DOHH2 (cell line): ENCODE measurements around the gene BLNK.

Experiments used
- CTCF ChIP-seq: fragments of 200-600 bp; sonication (generic); IDR thresholded peaks from one replicate; pipeline ENCODE4 v1.5.1; 2014; ENCODE audit warnings: antibody characterized with exemption, mild to moderate bottlenecking, low read depth, low read length; ENCODE audit not compliant: poor library complexity, severe bottlenecking
- EZH2phosphoT487 ChIP-seq: fragments of 200-600 bp; sonication (generic); IDR thresholded peaks from 2 replicates; pipeline ENCODE4 v1.6.1; 2017; ENCODE audit warnings: borderline replicate concordance, mild to moderate bottlenecking, antibody characterized with exemption, low read length, moderate library complexity, mixed read lengths

GRCh38 chr10:96170230-96170629 is 101.1 kb downstream of the BLNK start:
- TF ChIP-seq CTCF (no peak), EZH2phosphoT487 (no peak)
